ENCODE data around the gene NRAP. TPM values are rescaled to one million over a fixed set of nuclear protein-coding genes. Genes with fewer than 3 reads are reported as not detected.

NRAP gene
- total RNA-seq, 1 donor from 2014 or later = not detected

DNA sequence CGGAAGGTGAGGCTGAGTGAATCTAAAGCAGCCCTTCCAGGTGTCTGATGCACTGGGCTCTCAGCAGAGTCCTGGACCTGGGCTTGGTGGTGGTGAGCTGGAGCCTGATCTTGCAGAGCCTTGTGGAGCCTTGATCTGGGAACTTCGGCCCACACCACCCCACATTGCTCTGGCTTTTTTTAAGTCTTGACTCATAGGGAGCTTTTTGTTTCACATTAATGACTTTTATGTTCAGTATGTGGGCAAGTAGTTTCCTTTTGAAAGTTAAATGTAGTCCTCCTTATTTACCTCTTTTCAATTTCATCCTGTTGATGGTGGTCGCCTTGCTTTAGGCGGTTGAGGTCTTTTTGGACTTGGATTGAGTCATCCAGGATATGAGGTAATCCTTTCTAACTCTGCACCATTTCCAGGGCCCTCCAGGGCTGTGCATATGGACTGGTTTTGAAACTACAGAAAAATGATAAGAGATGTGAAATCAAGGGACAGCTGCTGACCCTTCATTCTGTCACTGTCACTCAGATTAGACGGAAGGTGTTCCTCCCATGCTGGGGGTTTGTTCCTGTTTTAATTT is 2.9 kb upstream of the NRAP start:
- H3K4me3 Mint-ChIP-seq (ENCODE audit: unreplicated experiment) = no peak overlapping the region
- H3K27ac Mint-ChIP-seq (ENCODE audit: unreplicated experiment) = no peak overlapping the region
- H3K27me3 Mint-ChIP-seq (ENCODE audit: unreplicated experiment) = peaks cover 25% of the 10 kb centered on the region
- no peaks in the 10 kb centered on the region for H3K36me3 Mint-ChIP-seq (ENCODE audit: unreplicated experiment)
- DNase-seq (ENCODE audit: extremely low spot score, unreplicated experiment) = no peak
- H3K9me3 Mint-ChIP-seq (ENCODE audit: unreplicated experiment) = peaks cover 9% of the 10 kb centered on the region
- TF ChIP-seq, protein P1, sequence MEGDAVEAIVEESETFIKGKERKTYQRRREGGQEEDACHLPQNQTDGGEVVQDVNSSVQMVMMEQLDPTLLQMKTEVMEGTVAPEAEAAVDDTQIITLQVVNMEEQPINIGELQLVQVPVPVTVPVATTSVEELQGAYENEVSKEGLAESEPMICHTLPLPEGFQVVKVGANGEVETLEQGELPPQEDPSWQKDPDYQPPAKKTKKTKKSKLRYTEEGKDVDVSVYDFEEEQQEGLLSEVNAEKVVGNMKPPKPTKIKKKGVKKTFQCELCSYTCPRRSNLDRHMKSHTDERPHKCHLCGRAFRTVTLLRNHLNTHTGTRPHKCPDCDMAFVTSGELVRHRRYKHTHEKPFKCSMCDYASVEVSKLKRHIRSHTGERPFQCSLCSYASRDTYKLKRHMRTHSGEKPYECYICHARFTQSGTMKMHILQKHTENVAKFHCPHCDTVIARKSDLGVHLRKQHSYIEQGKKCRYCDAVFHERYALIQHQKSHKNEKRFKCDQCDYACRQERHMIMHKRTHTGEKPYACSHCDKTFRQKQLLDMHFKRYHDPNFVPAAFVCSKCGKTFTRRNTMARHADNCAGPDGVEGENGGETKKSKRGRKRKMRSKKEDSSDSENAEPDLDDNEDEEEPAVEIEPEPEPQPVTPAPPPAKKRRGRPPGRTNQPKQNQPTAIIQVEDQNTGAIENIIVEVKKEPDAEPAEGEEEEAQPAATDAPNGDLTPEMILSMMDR (IDR thresholded peaks at IDR 0.05) = no peak
- no peaks in the 10 kb centered on the region for H3K4me1 Mint-ChIP-seq (ENCODE audit: unreplicated experiment)

DNA sequence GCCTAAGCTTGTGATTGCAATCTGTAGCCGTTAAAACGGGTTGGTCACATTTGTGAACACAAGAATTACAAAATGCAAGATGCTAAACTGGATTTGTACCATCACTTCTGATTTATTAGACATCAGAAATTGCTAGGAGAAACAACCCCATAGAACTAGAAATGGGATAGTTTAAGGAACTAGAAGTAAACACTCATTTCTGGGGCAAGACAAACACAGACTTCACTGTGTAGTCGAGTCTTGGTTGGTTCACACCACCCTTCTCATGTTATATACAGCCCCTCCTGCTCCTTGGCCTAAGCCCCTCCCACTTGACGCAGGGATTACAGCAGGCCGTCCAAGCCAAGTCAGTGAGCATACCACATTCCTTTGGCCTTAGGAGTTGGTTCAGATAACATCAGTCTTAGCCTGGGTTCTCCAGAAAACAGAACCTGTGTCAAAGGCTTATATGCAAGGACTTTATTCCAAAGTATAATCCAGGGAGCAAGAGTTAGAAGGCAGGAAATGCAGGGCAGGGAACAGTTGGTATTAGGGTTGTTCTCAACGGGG is 2.0 kb upstream of the NRAP start:
- DNase-seq (ENCODE audit: extremely low spot score, unreplicated experiment) = no peak
- Mint-ChIP-seq H3K36me3 (ENCODE audit: unreplicated experiment) (no peaks in the 10 kb centered on the region), H3K4me3 (ENCODE audit: unreplicated experiment) (no peak overlapping the region), H3K27ac (ENCODE audit: unreplicated experiment) (no peak overlapping the region), H3K9me3 (ENCODE audit: unreplicated experiment) (peaks cover 9% of the 10 kb centered on the region), H3K27me3 (ENCODE audit: unreplicated experiment) (peaks cover 25% of the 10 kb centered on the region), H3K4me1 (ENCODE audit: unreplicated experiment) (no peaks in the 10 kb centered on the region)
- TF ChIP-seq, protein P1 (IDR thresholded peaks at IDR 0.05) = no peak

DNA sequence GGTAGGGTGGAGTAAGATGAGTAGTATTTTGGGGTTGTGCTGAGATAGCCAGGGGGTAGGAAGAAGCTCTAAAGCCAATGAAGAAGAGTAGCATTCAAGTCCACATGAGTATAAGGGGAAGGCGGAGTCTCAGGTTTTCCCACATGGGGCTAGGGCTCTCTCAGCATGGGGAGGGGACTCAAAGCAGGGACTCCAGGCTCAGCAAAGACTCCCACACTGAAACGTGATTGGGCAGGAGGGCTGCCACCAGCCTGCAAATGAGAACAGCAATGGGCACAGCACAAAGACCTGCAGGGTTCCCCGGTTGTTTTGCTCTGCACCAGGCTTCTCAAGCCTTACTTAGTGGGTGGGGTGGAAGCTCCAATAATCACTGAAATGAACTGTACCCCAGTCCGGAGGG is 1.5 kb upstream of the NRAP start:
- H3K27me3 Mint-ChIP-seq (ENCODE audit: unreplicated experiment) = peaks cover 23% of the 10 kb centered on the region
- TF ChIP-seq, protein P1 (IDR thresholded peaks at IDR 0.05) = no peak
- no peaks in the 10 kb centered on the region for H3K36me3 Mint-ChIP-seq (ENCODE audit: unreplicated experiment)

DNA sequence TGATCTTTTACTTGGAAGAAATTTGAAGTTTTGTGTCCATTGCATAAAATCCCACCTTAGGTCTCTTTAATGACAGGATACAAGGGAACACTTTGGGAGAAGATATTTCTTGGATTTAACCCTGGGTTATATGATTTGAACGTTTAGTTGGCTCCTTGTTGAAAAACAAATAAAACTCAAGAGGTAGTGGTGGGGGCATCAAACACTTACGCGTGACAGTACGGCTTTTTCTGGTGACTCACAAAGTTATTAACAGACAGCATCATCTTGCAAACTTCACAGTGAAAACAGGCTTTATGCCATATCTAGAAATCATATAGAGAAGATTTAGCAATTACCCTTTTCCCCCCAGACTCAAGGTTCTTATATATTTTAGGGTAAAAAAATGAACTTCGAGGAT is 699 bp downstream of the NRAP start:
- no peak for DNase-seq (ENCODE audit: extremely low spot score, unreplicated experiment)
- no peak overlapping the region for H3K27ac Mint-ChIP-seq (ENCODE audit: unreplicated experiment)
- no peaks in the 10 kb centered on the region for H3K9me3 Mint-ChIP-seq (ENCODE audit: unreplicated experiment)
- no peaks in the 10 kb centered on the region for H3K36me3 Mint-ChIP-seq (ENCODE audit: unreplicated experiment)
- TF ChIP-seq, protein P1 (IDR thresholded peaks at IDR 0.05) = no peak
- peaks cover 35% of the 10 kb centered on the region for H3K27me3 Mint-ChIP-seq (ENCODE audit: unreplicated experiment)
- H3K4me3 Mint-ChIP-seq (ENCODE audit: unreplicated experiment) = no peak overlapping the region
- no peaks in the 10 kb centered on the region for H3K4me1 Mint-ChIP-seq (ENCODE audit: unreplicated experiment)

More for the DNA sequence above, 1.5 kb upstream of the NRAP start:
- H3K4me3 Mint-ChIP-seq (ENCODE audit: unreplicated experiment) = no peak overlapping the region
- no peak overlapping the region for H3K27ac Mint-ChIP-seq (ENCODE audit: unreplicated experiment)
- no peaks in the 10 kb centered on the region for H3K4me1 Mint-ChIP-seq (ENCODE audit: unreplicated experiment)
- no peak for DNase-seq (ENCODE audit: extremely low spot score, unreplicated experiment)
- peaks cover 5% of the 10 kb centered on the region for H3K9me3 Mint-ChIP-seq (ENCODE audit: unreplicated experiment)

DNA sequence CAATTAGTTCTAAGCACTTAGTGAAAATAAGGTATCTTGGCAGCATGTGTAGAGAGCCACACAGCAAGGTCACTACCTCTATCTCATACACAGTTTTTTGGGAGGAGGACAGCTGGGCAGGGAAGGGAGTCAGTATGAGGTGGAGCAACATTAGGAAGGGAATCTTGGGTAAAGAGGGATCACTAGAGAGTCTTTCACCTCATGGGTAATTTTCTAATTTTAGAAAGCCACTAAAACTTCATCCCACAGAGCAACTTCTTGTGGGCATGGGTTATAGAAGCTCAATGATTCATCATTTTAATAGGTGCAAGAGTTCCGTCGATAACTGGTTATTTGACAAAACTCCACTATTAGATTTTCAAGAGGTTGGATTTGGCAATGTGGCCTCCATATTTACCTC is 2.5 kb downstream of the NRAP start:
- Mint-ChIP-seq H3K27me3 (ENCODE audit: unreplicated experiment) (peaks cover 52% of the 10 kb centered on the region), H3K36me3 (ENCODE audit: unreplicated experiment) (no peaks in the 10 kb centered on the region), H3K27ac (ENCODE audit: unreplicated experiment) (no peak overlapping the region), H3K4me1 (ENCODE audit: unreplicated experiment) (no peaks in the 10 kb centered on the region), H3K9me3 (ENCODE audit: unreplicated experiment) (no peaks in the 10 kb centered on the region), H3K4me3 (ENCODE audit: unreplicated experiment) (no peak overlapping the region)
- no peak for DNase-seq (ENCODE audit: extremely low spot score, unreplicated experiment)
- TF ChIP-seq, protein P1 (IDR thresholded peaks at IDR 0.05) = no peak

Measured in osteocyte (in vitro differentiated cells).